HG02870 (cell line): ENCODE results near the gene MOV10L1.
"Not testable (repeated sequence)": the region's sequence is repeated elsewhere in the genome, so short reads cannot be mapped to it uniquely, and the experiment has no call there.

ENCODE experiments used
- ATAC-seq: cut with Tn5 transposase; IDR thresholded peaks from one replicate; pipeline ENCODE4 v1.9.1; 2021; ENCODE audit warnings: mild to moderate bottlenecking, moderate library complexity; ENCODE audit not compliant: unreplicated experiment

The MOV10L1 gene

DNA sequence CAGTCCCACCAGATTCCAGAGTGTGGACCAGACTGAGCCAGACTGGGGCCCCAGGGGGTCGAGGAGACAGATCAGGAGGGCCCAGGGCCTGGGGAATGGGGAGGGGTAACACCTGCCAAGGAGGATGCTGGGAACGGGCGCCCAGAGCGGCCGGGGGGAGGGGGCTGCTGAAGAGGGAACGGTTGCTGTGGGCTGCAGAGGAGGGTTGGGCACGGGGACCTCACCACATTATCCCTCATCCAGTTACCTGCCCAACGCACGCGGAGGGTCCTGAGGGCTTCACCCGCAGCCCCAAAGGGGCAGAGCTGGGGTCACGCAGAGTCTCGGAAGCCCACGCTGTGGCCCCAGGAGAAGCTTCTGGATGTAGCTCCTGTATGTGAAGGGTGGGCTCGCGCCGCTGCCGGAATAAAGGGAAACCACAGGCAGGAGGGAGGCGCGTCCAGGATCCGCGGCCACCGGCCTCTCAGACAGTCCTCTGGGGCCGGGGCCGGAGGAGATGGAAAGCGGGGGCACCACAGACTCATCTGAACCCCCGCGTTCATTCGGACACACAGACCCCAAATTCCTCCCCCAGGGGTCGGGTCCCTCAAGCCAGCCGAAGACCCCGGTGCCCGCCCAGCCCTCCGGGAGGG is 110.1 kb downstream of the MOV10L1 start:
- no peak for ATAC-seq

DNA sequence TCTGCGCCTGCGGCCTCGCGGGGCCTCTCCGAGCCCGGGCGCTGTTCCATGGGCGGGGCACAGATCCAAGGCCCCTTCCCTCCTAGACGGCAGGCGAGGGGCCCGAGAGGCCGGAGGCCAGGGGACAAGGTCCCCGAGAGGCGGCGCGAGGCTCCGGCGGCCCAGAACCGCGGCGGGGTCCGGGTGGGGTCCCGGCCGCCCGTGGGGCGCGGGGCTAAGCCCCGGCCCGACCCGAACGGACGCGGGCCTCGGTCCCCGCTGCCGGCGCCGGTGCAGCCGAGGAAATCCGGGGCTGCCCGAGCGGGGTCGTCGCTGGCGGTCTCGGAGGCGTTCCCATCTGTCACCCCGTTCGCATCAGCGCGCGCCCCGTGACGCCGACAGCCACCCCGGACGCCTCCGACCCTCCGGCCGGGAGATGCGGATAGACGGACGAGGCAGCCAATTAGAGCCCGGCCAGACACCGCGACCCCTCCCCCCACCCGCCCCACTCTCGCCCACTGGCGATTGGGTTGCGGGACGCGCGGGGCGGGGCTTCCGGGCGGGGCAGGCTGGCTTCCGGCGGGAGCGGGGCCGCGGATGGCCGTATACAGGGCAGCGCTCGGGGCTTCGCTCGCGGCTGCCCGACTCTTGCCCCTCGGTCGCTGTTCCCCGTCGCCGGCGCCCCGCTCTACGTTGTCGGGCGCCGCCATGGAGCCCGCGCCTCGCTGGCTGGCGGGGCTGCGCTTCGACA is 110.8 kb downstream of the MOV10L1 start, which contains the start of gene SELENOO:
Gene SELENOO, plus strand, starts transcription at position 551 of the 730 bp plus-strand sequence. Its CDS starts 26 bp downstream, at position 577.
- peak; percentile 68 for ATAC-seq

- peak; percentile 12 for ATAC-seq
Observed at GRCh38 chr22:50201191-50202129, 111.7 kb downstream of the MOV10L1 start.

- no peak for ATAC-seq
Observed at GRCh38 chr22:50202130-50202666, 112.4 kb downstream of the MOV10L1 start.

GRCh38 chr22:50203288-50203687 is 113.5 kb downstream of the MOV10L1 start:
- ATAC-seq, result no peak

DNA sequence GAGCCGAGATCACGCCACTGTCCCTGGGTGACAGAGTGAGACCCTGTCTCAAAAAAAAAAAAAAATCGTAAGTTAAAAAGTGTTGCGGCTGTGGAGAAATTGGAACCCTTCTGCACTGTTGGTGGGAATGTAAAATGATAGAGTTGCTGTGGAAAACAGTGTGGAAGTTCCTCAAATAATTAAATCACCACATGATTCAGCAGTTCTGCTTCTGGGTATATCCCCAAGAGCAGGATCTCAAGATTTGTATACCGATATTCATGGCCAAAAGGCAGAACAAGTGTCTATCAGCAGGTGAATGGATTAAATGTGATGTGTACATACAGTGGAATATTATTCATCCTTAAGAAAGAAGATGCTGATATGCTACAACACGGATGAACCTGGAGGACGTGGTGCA is 114.8 kb downstream of the MOV10L1 start:
- ATAC-seq, result no peak

- ATAC-seq, result not testable (repeated sequence)
Observed at GRCh38 chr22:50204998-50205397, 115.2 kb downstream of the MOV10L1 start.

GRCh38 chr22:50205781-50206569 is 116.2 kb downstream of the MOV10L1 start:
- no peak for ATAC-seq

DNA sequence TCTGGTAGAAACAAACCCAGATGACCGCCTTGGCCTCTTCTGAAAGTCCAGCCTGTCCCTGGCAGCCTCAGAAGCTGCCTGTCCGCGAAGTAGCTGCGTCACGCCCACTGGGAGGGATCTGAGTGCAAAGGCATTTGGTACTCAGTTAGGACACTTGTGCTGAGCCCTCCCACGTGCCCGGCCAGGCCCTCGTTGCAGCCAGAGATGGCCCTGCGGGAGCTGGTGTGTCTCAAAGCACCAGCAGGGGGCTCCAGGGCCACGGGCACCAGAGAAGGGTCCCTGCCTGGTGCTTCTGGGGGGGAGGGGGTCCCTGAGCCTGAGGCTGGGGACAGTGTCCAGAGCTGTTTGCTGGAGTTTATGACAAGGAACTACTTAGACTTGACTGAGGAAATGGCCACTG is 116.8 kb downstream of the MOV10L1 start:
- ATAC-seq, result no peak

- no peak for ATAC-seq
Observed at GRCh38 chr22:50207383-50208140, 117.8 kb downstream of the MOV10L1 start.

GRCh38 chr22:50208430-50208938 is 118.7 kb downstream of the MOV10L1 start:
- ATAC-seq, result no peak

GRCh38 chr22:50208939-50209892 is 119.4 kb downstream of the MOV10L1 start:
- no peak for ATAC-seq

DNA sequence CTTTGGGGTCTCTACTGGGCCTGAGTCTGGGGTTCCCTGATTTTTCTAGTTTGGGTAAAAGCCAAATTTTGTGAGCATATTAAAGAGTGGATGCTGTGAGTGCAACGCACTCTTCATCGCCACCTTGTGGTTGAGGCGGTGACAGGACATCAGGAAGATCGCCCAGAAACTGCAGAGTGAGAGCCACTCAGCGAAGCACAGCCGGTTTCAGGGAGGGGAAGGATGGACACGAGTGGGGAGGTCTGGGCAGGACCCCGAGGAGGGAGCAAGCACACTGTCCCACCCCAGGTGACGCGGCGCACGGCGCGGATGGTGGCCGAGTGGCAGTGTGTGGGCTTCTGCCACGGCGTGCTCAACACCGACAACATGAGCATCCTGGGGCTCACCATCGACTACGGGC is 120.1 kb downstream of the MOV10L1 start:
- ATAC-seq, result no peak

- no peak for ATAC-seq
Observed at GRCh38 chr22:50210378-50211139, 120.8 kb downstream of the MOV10L1 start.

GRCh38 chr22:50211147-50211546 is 121.3 kb downstream of the MOV10L1 start:
- ATAC-seq, result no peak
